Bone marrow (tissue), 2 donors: ENCODE results near the gene TNRC6A.
"Not testable (repeated sequence)": the region's sequence is repeated elsewhere in the genome, so short reads cannot be mapped to it uniquely, and the experiment has no call there.

Source experiments
- DNase-seq, 2 donors: peaks; one replicate each; lab custom pipeline; 2025; lab: John Stamatoyannopoulos, UW

TNRC6A gene

GRCh38 chr16:24845726-24846547, 116.5 kb downstream of the TNRC6A start, which contains the start of gene SLC5A11:
Gene SLC5A11 (plus strand): TSS chr16:24845963. CDS start chr16:24858644, 12,681 bp downstream.
- DNase-seq, result no peak

DNA sequence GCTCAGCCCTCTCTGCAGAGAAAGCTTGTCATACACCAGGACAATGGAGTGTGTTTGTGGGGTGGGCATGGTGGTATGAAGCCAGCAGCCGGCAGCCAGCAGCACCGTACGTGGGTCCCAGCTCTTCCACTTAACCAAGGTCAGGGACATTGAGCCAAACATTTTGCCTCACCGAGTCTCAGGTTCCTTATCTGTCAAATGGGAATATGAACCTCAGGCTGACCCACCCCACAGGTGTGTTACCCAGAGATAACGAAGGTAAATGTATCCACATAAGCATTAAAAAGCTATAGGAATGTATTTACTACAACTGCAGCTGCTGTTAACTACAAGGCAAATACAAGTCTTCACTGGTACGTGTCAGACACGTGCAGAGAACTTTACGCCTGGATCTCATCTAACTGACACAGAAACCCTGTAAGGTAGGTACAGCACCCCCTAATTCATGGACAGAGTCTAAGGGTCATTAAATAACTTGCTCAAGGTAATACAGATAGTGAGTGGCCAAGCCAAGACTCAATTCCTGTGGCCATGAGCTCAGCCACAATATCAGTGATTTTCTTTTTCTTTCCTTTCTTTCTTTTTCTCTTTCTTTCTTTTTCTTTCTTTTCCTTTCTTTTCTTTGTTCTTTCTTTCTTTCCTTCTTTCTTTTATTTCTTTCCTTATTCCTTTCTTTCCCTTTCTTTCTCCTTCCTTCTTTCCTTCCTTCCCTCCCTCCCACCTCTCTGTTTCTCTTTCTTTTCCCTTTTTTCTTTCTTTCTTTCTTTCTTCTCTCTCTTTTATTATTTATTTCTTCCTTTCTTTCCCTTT, 117.3 kb downstream of the TNRC6A start:
- no peak for DNase-seq

- DNase-seq, result no peak
Measured at GRCh38 chr16:24847358-24847664, 117.9 kb downstream of the TNRC6A start.

- DNase-seq, result no peak
Measured at GRCh38 chr16:24848065-24848464, 118.6 kb downstream of the TNRC6A start.

DNA sequence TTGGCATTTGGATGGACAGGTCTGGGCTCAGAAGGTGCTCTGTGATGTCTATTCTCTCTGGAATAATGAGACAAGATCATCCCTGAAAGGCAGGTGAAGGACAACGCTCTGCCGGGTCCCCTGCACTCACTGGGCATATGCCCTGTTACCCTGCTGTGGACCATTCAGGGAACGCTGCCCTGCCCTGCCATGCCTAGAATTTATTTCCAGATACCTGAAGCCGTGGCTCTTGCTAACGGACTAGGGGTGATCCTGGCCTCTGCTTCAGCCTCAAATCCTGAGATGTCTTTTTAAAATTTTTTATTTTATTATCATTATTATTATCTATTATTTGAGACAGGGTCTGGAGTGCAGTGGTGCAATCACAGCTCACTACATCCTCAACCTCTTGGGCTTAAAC, 120.2 kb downstream of the TNRC6A start:
- no peak for DNase-seq

- no peak for DNase-seq
Measured at GRCh38 chr16:24850289-24850938, 121.0 kb downstream of the TNRC6A start.

DNA sequence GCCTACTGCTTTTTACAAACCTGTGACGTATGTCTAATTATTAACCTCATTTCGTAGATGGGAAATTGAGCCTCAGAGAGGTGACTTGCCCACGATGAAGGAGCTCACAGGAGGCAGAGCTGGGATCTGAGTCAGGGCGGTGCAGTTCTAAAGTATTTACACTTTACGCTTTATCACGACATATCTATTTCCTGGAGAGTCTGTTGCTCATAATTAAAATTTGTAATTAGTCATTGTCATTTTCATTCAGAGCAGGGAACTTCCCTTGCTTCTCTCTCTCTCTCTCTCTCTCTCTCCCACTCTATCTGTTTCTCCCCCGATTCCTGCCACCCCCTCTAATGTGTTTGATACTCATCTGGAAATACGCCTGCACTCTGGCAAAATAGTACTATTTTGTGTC, 122.2 kb downstream of the TNRC6A start:
- no peak for DNase-seq

GRCh38 chr16:24852281-24852721, 122.8 kb downstream of the TNRC6A start:
- DNase-seq, result no peak

DNA sequence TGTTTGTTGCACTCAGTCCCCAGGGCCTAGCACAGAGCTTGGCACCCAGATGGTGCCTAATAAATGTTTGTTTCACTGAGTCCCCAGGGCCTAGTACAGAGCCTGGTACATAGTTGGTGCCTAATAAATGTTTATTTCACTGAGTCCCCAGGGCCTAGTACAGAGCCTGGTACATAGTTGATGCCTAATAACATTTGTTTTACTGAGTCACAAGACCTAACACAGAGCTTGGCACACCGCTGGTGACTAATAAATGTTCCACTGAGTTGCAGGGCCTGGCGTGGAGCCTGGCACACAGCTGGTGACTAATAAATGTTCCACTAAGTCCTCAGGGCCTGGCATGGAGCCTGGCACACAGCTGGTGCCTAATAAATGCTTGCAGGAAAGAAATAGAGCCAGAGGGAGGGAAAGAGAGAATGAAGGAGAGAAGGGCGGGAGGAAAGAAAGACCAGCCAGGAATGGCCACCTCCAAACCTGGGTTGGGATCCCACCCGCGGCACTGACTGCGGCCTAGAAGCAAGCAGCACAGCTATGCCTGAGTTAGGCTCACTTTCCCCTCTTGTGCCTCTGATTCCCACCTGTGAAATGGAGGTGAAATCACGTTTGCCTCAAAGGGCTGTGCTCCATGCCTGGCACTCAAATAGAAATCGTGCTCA, 123.8 kb downstream of the TNRC6A start:
- no peak for DNase-seq

DNA sequence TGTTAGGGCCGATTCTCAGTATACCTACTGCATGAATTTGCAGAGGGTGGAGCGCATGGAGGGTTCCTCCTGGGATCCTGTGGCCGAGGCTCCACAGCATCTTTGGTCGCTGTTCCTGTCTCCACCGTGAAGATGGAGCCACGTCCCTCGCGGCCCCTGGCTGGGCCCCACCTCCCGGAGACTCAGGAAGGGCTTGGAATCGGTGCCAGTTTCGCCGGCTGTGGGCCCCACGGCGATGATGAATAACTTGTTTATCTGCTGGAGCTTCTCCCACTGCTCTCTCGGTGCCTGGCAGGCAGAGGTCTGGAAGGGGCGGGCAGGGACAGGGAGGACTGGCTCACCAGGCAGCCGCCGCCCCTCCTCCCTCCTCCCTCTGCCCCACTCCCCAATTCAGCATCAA, 124.4 kb downstream of the TNRC6A start:
- DNase-seq, result no peak

GRCh38 chr16:24854607-24855171, 125.2 kb downstream of the TNRC6A start:
- no peak for DNase-seq

- DNase-seq, result no peak
Measured at GRCh38 chr16:24855678-24856077, 126.2 kb downstream of the TNRC6A start.

GRCh38 chr16:24856871-24857270, 127.4 kb downstream of the TNRC6A start:
- DNase-seq, result not testable (repeated sequence)

DNA sequence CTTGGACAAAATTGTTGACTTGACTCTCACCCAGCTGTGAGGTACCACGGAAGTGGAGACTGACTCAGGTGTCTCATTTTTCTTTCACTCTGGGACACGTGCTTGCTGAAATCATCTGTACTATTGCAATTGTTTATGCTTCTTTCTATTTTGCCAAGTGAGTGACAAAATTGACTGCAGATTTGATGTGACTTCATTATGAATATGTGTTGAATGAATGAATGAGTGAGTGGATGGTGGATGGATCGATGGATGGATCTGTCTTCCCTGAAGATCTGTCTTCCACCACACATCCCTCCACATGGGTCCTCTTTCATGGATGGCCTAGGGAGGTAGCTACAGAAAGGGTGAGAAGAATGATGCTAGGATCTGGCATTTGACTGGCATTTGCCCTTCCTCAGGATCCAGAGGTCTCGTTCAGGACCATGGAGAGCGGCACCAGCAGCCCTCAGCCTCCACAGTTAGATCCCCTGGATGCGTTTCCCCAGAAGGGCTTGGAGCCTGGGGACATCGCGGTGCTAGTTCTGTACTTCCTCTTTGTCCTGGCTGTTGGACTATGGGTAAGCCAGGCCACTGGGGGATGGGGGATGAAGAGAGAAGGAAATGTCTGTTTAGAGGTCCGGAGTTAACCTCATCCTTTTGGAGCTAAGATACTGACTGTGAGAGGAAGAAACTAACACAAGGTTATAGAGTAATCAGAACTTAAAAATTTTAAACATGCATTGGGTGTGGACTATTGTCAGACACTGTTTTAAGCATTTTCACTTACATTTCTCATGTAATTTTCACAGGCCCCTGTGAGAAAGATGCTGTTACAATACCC, 129.0 kb downstream of the TNRC6A start:
- DNase-seq, result no peak

- no peak for DNase-seq
Measured at GRCh38 chr16:24861461-24861860, 132.0 kb downstream of the TNRC6A start.

GRCh38 chr16:24863582-24864437, 134.4 kb downstream of the TNRC6A start:
- no peak for DNase-seq

DNA sequence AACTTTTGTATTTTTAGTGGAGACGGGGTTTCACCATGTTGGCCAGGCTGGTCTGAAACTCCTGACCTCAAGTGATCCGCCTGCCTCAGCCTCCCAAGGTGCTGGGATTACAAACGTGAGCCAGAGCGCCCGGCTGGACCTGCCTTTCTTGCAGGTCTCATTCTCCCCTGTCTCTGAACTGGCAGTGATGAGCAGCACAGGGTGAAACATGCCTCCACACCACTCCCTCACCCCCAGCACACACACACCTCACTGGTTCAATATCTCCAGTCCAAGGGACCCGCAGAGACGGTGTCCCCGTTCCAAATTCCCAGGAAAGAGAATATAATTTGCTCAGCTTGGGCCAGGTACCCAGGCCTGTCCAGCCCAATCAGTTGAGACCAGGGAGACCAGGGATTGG, 139.6 kb downstream of the TNRC6A start:
- DNase-seq, result no peak

DNA sequence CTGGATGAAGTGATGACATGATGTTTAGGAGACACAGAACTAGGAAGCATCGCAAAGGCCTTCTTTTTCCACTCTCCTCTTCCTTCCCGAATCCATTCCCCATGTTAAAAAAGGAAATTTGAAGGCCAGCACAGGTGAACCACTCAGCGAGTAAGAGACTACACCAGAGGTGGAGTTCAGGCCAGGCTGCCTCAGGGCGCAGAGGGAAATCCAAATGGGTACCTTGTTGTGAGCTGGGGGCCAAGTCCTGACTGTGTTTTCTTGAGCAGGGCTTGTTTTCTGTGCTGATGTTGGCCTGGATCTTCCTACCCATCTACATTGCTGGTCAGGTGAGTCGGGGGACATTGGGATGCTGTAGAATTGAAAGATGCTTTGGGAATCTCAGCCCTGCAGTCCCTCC, 142.4 kb downstream of the TNRC6A start:
- DNase-seq, result no peak

DNA sequence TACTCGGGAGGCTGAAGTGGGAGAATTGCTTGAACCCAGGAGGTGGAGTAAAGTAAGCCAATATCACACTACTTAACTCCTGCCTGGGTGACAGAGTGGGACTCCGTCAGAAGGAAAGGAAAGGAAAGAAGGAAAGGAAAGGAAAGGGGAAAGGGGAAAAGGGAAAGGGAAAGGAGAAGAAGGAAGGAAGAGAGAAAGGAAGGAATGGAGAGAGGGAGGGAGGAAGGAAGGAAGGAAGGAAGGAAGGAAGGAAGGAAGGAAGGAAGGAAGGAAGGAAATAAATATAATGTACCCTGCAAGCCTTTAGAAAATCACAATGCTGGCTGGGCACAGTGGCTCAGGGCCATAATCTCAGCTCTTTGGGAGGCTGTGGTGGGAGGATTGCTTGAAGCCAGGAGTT, 143.6 kb downstream of the TNRC6A start:
- DNase-seq, result no peak

DNA sequence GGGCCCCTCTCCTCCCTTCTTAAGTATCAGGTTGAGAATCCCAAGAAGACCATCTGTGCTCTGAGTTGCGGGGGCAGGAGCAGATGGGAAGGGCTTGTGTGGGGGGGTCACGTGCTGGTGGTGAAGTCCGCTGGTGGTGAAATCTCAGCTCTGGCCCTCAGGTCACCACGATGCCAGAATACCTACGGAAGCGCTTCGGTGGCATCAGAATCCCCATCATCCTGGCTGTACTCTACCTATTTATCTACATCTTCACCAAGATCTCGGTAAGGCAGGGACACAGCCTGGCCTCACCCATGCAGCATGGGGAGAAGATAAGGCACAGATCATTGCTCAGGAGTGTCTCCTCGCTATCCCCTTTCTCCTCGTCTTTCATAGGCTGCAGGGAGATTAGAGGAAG, 146.0 kb downstream of the TNRC6A start:
- no peak for DNase-seq
